VCaP (cell line): ENCODE measurements around the gene STXBP1.

Source experiments
- H3K27ac ChIP-seq: fragments of 450-650 bp; 2 replicates; pipeline ENCODE4 v1.5.1; 2017
- TF ChIP-seq, protein P1 (sequence below): fragments of 450-650 bp; conservative IDR thresholded peaks from 2 replicates; pipeline ENCODE4 v1.5.1; 2017; ENCODE audit warnings: mild to moderate bottlenecking, moderate library complexity

STXBP1 gene

DNA sequence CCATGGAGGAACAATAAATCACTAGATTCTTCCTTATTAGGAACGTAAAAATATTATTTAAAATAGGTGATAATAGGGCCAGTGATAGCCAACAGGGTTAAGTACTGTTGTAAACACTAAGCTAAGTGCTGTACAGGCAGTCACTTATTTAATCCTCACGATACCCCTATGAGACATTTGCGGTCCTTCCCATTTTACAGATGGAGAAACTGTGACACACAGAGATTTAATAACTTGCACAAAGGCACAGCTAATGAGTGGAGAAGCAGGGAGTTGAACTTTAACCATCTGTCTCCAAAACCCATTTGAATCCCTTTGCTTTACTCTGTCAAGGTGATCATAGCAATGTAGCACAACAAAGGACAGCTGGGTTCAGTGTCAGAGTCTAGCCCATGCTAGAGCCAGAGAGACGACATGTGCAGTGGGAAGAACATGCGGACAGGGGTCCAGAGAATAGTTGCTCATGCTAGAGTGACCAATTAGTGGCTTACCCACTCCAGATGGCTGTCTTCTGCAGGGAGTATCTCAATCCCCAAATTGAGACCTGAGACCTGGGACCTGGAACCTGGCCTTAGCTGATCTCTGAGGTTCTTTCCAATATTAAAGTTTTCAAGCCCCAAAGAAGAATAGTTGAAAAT is 28.9 kb downstream of the STXBP1 start:
- TF ChIP-seq, protein P1, sequence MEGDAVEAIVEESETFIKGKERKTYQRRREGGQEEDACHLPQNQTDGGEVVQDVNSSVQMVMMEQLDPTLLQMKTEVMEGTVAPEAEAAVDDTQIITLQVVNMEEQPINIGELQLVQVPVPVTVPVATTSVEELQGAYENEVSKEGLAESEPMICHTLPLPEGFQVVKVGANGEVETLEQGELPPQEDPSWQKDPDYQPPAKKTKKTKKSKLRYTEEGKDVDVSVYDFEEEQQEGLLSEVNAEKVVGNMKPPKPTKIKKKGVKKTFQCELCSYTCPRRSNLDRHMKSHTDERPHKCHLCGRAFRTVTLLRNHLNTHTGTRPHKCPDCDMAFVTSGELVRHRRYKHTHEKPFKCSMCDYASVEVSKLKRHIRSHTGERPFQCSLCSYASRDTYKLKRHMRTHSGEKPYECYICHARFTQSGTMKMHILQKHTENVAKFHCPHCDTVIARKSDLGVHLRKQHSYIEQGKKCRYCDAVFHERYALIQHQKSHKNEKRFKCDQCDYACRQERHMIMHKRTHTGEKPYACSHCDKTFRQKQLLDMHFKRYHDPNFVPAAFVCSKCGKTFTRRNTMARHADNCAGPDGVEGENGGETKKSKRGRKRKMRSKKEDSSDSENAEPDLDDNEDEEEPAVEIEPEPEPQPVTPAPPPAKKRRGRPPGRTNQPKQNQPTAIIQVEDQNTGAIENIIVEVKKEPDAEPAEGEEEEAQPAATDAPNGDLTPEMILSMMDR, result no peak
- H3K27ac ChIP-seq, result no peak overlapping the region

DNA sequence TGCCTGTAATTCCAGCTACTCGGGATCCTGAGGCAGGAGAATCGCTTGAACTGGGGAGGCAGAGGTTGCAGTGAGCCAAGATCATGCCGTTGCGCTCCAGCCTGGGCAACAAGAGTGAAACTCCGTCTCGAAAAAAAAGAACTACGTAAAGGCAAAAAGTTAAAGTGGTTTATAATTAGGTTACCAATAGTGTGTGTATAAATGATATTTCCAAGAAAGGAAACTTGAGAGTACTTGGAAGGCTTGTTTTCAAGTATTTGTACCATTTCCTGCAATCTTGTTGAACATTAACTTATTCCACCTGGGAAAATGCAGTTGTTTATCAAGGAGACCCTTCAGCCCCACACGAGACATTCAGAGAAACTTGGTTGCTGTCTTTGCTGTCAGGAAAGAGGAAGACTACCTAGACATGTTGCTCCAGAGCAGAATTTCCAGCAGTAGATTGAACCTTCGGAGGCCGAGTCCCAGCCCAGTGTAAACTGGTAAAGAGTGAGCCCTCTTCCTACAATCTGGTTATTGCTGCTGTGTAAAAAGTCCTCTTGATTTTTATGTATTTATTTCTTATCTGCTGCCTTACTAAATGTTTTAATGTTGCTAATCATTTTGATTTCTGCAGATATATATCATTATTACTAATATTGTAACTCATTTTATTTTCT is 30.1 kb downstream of the STXBP1 start:
- TF ChIP-seq, protein P1, result no peak
- no peak overlapping the region for H3K27ac ChIP-seq

DNA sequence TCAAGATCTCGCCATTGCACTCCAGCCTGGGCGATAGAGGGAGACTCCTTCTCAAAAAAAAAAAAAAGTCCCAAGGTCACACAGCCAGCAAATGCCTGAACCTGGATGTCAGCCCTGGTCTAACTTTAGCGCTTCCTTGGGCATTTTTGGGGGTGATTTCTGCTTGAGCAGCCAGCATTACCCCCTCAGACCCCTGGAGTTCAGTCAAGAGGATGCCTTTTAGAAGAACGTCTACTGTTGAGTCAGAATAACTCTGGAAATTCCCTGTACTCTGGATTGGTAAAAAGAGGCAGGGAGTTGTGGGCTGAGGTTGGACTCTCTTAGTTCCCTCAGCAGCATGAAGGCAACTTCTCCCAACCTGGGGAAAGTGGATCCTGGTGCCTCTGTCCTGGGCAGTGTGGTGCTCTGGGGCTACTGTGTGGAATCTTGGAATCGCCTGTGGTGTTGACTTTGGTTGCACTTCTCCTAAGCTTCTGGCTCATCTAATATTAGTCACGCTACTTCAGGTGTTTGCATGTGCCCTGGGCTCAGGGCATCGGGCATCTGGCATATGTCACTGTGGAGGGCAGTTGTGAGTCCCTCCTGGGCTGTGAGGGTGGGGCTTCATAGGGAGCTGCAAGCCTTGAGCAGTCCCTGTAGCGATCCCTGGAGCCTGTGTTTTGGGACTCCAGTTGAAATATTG is 32.2 kb downstream of the STXBP1 start:
- TF ChIP-seq, protein P1, result no peak

DNA sequence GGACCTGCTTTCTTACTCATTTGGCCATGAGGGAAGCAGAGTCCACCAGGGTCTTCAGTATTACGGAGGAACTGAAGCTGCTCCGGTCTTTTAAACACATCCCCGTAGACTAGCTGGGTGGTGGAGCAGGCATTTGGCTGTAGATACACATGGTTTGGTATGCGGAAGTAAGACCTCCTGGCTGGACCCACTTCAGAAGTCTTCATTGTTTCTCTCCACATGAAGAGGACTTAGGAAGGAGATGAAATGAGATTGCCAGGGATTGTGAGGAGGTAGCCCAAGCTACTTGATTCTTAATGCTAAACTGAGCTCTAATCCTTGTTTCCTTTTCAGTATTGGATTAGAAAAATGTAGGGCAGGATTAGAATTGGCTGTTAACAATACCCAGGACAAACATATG is 32.9 kb downstream of the STXBP1 start:
- H3K27ac ChIP-seq, result no peak overlapping the region
- TF ChIP-seq, protein P1, result no peak

More for the DNA sequence above, 32.2 kb downstream of the STXBP1 start:
- H3K27ac ChIP-seq, result no peak overlapping the region

DNA sequence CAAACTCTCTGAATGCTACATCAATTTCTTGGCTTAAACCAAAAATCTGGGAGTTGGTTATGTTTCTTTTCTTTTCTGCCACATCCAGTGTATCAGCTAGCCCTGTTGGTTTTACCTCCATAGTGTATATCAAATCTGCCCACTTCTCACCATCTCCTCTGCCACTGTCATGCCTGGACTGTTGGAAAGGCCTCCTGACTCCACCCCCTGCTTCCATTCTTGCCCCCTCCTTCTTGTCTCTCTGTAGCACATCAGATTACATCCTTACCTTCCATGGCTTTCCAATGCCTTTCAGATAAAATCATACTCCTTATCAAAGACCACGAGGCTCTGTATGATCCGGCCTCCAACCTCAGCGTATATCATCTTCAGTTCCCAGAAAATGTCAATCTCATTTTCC is 35.4 kb downstream of the STXBP1 start:
- TF ChIP-seq, protein P1, result no peak

DNA sequence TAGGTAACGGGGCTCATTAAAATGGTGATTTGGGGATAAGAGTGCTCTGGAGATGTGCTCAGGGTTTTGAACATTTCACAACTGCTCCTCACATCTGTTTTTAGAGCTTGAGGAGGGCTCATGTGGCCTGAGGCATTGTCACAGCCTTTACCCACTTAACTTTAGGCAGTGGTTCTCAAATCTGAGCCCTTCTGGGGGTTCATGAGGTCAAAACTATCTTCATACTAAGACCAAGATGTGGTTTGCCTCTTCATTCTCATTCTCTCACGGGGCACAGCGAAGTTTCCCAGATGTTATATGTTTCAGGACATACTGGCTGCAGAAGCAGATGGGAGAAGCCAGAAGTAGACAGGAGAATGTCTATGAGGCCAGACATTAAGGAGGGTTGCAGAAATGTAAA is 38.4 kb downstream of the STXBP1 start:
- H3K27ac ChIP-seq, result no peak overlapping the region
- TF ChIP-seq, protein P1, result no peak

More for the DNA sequence above, 35.4 kb downstream of the STXBP1 start:
- no peak overlapping the region for H3K27ac ChIP-seq
